Endothelial cell of umbilical vein (primary cell): ENCODE results near the gene MGAT4B. TPM values are rescaled to one million over a fixed set of nuclear protein-coding genes. Genes with fewer than 3 reads are reported as not detected.

Experiments
- BruUV-seq: library from RNA; stranded (reverse); fragments of 400-500 nt; replicated peaks from 2 replicates; lab custom pipeline; 2021; lab: Mats Ljungman, UMichigan
- CTCF ChIA-PET: fragments of 300-600, 350-600 bp; sonication (Branson Sonifier 250); formaldehyde crosslinking; loops from one replicate; lab custom pipeline; 2021; ENCODE audit warnings: antibody characterized with exemption, inconsistent platforms; lab: Charles Lee
- POLR2A ChIA-PET: fragments of 300-600, 350-600 bp; sonication (Branson Sonifier 250); formaldehyde crosslinking; loops from one replicate; lab custom pipeline; 2021; ENCODE audit warnings: antibody characterized with exemption, inconsistent platforms; lab: Charles Lee
- DNase-seq: peaks from one replicate; pipeline ENCODE4 v3.0.0-alpha.2; 2011; ENCODE audit warnings: low read depth, low spot score
- FAIRE-seq: peaks from 2 replicates; lab custom pipeline; 2011; peaks lifted over from hg19 to GRCh38; lab: Jason Lieb, UNC
- H2AFZ ChIP-seq: 2 replicates; pipeline ENCODE4 v1.6.0; 2012; ENCODE audit warnings: low read depth, low read length, control low read depth, inconsistent platforms
- H3K27ac ChIP-seq: 2 replicates; pipeline ENCODE4 v1.5.1; 2011; ENCODE audit warnings: low read depth, mild to moderate bottlenecking, control low read depth, low read length, moderate library complexity; ENCODE audit not compliant: insufficient read depth
- H3K27me3 ChIP-seq, 2 experiments: 2 replicates each; pipeline versions ENCODE4 v1.6.0 to v1.6.1; 2011; ENCODE audit warnings: low read length in 2 of 2, mixed read lengths in 1 of 2; ENCODE audit not compliant: control insufficient read depth in 2 of 2, insufficient read depth in 2 of 2
- H3K36me3 ChIP-seq, 2 experiments: 2 replicates in 1 of 2; 3 replicates in 1 of 2; pipeline ENCODE4 v1.5.1; 2011; ENCODE audit warnings: low read length in 2 of 2, mild to moderate bottlenecking in 1 of 2, moderate library complexity in 1 of 2; ENCODE audit not compliant: control insufficient read depth in 2 of 2, insufficient read depth in 2 of 2; ENCODE audit errors: extremely low read depth in 1 of 2
- H3K4me1 ChIP-seq: 3 replicates; pipeline ENCODE4 v1.5.1; 2011; ENCODE audit warnings: mild to moderate bottlenecking, low read length; ENCODE audit not compliant: control insufficient read depth, insufficient read depth; ENCODE audit errors: extremely low read depth
- H3K4me2 ChIP-seq: 2 replicates; pipeline ENCODE4 v1.6.1; 2011; ENCODE audit warnings: low read length, control low read depth, mixed read lengths; ENCODE audit not compliant: insufficient read depth
- H3K4me3 ChIP-seq, 3 experiments: fragments of 200-600 bp in 1 of 3; sonication (generic), shearing (Covaris generic) in 1 of 3; replicated peaks in 1 of 3; 2 replicates each; pipeline ENCODE4 v1.5.1; 2011 to 2016; ENCODE audit warnings: control low read depth in 3 of 3, low read length in 3 of 3, mild to moderate bottlenecking in 2 of 3, inconsistent platforms in 1 of 3, low read depth in 1 of 3, moderate library complexity in 1 of 3; ENCODE audit not compliant: insufficient read depth in 1 of 3
- H3K79me2 ChIP-seq: 2 replicates; pipeline ENCODE4 v1.6.0; 2012; ENCODE audit warnings: low read length, inconsistent platforms; ENCODE audit not compliant: control insufficient read depth, insufficient read depth
- H3K9ac ChIP-seq: replicated peaks from 2 replicates; pipeline ENCODE3; 2011; ENCODE audit warnings: low read length, control low read depth; ENCODE audit not compliant: insufficient read depth; ENCODE audit errors: extremely low read depth
- H3K9me1 ChIP-seq: replicated peaks from 3 replicates; pipeline ENCODE4 v1.6.0; 2011; ENCODE audit warnings: mild to moderate bottlenecking, low read length; ENCODE audit not compliant: control insufficient read depth, insufficient read depth; ENCODE audit errors: extremely low read depth
- H3K9me3 ChIP-seq: replicated peaks from 2 replicates; pipeline ENCODE4 v1.5.1; 2012; ENCODE audit warnings: low read length, inconsistent platforms; ENCODE audit not compliant: control insufficient read depth, insufficient read depth
- H4K20me1 ChIP-seq: replicated peaks from 2 replicates; pipeline ENCODE3; 2011; ENCODE audit warnings: mild to moderate bottlenecking, low read length; ENCODE audit not compliant: control insufficient read depth, insufficient read depth; ENCODE audit errors: extremely low read depth
- EZH2 ChIP-seq: IDR thresholded peaks from 2 replicates; pipeline ENCODE4 v1.6.1; 2012; ENCODE audit warnings: borderline replicate concordance, low read depth, mild to moderate bottlenecking, moderate library complexity, low read length, inconsistent platforms; ENCODE audit not compliant: severe bottlenecking
- FOS ChIP-seq: IDR thresholded peaks from 2 replicates; pipeline ENCODE4 v1.6.1; 2011; ENCODE audit warnings: mild to moderate bottlenecking, low read length, moderate library complexity, borderline replicate concordance; ENCODE audit not compliant: insufficient read depth
- GATA2 ChIP-seq: IDR thresholded peaks from 2 replicates; pipeline ENCODE4 v1.7.0; 2011; ENCODE audit warnings: low read depth, mild to moderate bottlenecking, moderate library complexity, mixed read lengths, low read length; ENCODE audit not compliant: insufficient read length, insufficient read depth
- JUN ChIP-seq: IDR thresholded peaks from 2 replicates; pipeline ENCODE4 v1.6.1; 2011; ENCODE audit warnings: borderline replicate concordance, low read depth; ENCODE audit not compliant: insufficient read length, insufficient read depth
- MYC ChIP-seq: IDR thresholded peaks from one replicate; pipeline ENCODE4 v1.6.1; 2011; ENCODE audit warnings: mild to moderate bottlenecking, low read depth, low read length
- POLR2A ChIP-seq: IDR thresholded peaks from 2 replicates; pipeline ENCODE4 v1.6.1; 2012; ENCODE audit warnings: low read depth, mild to moderate bottlenecking, control low read depth, low read length
- POLR2AphosphoS5 ChIP-seq: IDR thresholded peaks from 2 replicates; pipeline ENCODE4 v1.6.1; 2012; ENCODE audit warnings: low read depth, mild to moderate bottlenecking, control low read depth, low read length, moderate library complexity; ENCODE audit not compliant: insufficient read depth
- dilution Hi-C: fragments of 300-500 bp; cut with MboI; formaldehyde crosslinking; loops from one replicate; pipeline ENCODE4 v1.15.0; 2019; ENCODE audit warnings: low sequenced_read_pairs; ENCODE audit not compliant: extremely low pct_ligation_motif_present
- intact Hi-C: fragments of 100-400 bp; cut with micrococcal nuclease; formaldehyde crosslinking; loops from one replicate; pipeline ENCODE4 v1.10.0; 2022
- polyA plus RNA-seq, 4 experiments: library from polyadenylated mRNA; depleted of rRNA in 3 of 4; stranded (reverse) in 3 of 4; unstranded in 1 of 4; fragments of >200 nt; gene quantifications; 2 replicates each; pipeline versions ENCODE4 v1.2.1 to v1.2.3, GENCODE V29; 2011 to 2012; ENCODE audit warnings: missing spikeins in 1 of 4
- total RNA-seq: library from RNA; stranded (reverse); gene quantifications from 2 replicates; pipeline ENCODE4 v1.2.3, GENCODE V29; 2021
- TF ChIP-seq, protein P1 (sequence below), 2 donors: IDR thresholded peaks; 1 replicate in 1 of 2; 2 replicates in 1 of 2; pipeline ENCODE4 v1.5.1; 2011; ENCODE audit warnings: low read length in 2 of 2, mild to moderate bottlenecking in 2 of 2, moderate library complexity in 2 of 2, control low read depth in 1 of 2, inconsistent platforms in 1 of 2, low read depth in 1 of 2; ENCODE audit not compliant: insufficient read depth in 1 of 2; ENCODE audit errors: extremely low read depth in 1 of 2
- TF ChIP-seq, protein P2 (sequence below): IDR thresholded peaks from 2 replicates; pipeline ENCODE4 v1.6.1; 2011; ENCODE audit not compliant: insufficient read depth, insufficient read length

Gene MGAT4B
- total and polyA plus RNA-seq, 2 donors (not counting 3 experiments of a cell fraction or from before 2014, with no cell fraction given) = 243 TPM

DNA sequence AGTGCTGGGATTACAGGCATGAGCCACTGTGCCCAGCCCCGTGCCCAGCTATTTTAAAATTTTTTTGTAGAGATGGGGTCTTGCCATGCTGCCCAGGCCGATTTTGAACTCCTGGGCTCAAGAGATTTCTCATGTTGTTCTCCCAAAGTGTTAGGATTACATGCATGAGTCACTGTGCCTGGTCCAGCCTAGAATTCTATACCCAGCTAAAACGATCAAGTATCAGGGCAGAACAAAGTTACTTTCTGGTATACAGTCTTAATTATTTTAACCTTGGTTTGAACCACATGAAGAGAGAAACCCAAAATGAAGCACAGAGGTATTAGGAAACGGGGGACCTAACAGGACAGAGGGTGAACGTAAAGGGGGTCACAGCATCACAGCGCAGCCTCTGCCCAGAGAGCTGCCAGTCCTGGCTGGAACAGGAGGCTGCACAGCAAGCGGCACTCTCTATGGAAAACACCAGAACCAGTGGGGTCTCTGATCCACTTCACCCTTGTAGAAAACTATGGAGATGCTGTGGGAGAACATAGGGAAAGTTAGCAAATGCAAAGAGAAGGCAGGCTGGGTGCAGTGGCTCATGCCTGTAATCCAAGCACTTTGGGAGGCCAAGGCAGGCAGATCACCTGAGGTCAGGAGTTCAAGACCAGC lies 24.3 kb upstream of the MGAT4B start:
- no TSS peak for BruUV-seq
- no peaks in the 10 kb centered on the region for H3K9me3 ChIP-seq
- no peak overlapping the region for H3K4me2 ChIP-seq
- no peaks in the 10 kb centered on the region for H4K20me1 ChIP-seq
- CTCF ChIA-PET = interaction anchor here (0.9 to 2.2 kb wide), 3 partner anchors 29 to 68 kb away, joined by 3 to 9 read pairs (median 3); no protein-coding TSS in a partner anchor
- H2AFZ ChIP-seq = no peak overlapping the region
- H3K9ac ChIP-seq = no peak overlapping the region
- H3K79me2 ChIP-seq = peaks cover 5% of the 10 kb centered on the region
- H3K36me3 ChIP-seq = peaks cover 19 to 56% of the 10 kb centered on the region in 2 experiments
- POLR2A ChIA-PET = no interaction called here
- DNase-seq (no peak), FAIRE-seq (no peak)
- no peaks in the 10 kb centered on the region for H3K9me1 ChIP-seq
- intact Hi-C loops = no loop called here
- dilution Hi-C loops = no loop called here
- TF ChIP-seq, protein P1, sequence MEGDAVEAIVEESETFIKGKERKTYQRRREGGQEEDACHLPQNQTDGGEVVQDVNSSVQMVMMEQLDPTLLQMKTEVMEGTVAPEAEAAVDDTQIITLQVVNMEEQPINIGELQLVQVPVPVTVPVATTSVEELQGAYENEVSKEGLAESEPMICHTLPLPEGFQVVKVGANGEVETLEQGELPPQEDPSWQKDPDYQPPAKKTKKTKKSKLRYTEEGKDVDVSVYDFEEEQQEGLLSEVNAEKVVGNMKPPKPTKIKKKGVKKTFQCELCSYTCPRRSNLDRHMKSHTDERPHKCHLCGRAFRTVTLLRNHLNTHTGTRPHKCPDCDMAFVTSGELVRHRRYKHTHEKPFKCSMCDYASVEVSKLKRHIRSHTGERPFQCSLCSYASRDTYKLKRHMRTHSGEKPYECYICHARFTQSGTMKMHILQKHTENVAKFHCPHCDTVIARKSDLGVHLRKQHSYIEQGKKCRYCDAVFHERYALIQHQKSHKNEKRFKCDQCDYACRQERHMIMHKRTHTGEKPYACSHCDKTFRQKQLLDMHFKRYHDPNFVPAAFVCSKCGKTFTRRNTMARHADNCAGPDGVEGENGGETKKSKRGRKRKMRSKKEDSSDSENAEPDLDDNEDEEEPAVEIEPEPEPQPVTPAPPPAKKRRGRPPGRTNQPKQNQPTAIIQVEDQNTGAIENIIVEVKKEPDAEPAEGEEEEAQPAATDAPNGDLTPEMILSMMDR (IDR thresholded peaks at IDR 0.05; ENCODE audit: extremely low read depth in 1 of 2, insufficient read depth in 1 of 2, low read depth in 1 of 2, low read length in 2 of 2) = no peak
- no peak for TF ChIP-seq JUN
- no peak for TF ChIP-seq FOS
- TF ChIP-seq GATA2 = no peak
- no peak for TF ChIP-seq POLR2AphosphoS5
- no peak for TF ChIP-seq POLR2A
- TF ChIP-seq, protein P2, sequence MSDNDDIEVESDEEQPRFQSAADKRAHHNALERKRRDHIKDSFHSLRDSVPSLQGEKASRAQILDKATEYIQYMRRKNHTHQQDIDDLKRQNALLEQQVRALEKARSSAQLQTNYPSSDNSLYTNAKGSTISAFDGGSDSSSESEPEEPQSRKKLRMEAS = no peak
- TF ChIP-seq MYC = no peak
- no peak for TF ChIP-seq EZH2
- no peak overlapping the region for H3K27ac ChIP-seq
- no peaks in the 10 kb centered on the region for H3K27me3 ChIP-seq
- H3K4me3 ChIP-seq = no peak overlapping the region
- no peaks in the 10 kb centered on the region for H3K4me1 ChIP-seq
